Left forelimb (tissue), 1 donor: Measurements from ENCODE around the gene TREX2.

Experiments
- DNase-seq: peaks from one replicate; pipeline ENCODE4 v3.0.0-alpha.2; 2018; ENCODE audit warnings: low spot score

Gene TREX2

GRCh38 chrX:153475751-153476281, 30.0 kb upstream of the TREX2 start:
- DNase-seq = no peak

GRCh38 chrX:153475271-153475670, 29.4 kb upstream of the TREX2 start:
- DNase-seq = no peak

- DNase-seq = peak; percentile 82
Observed at GRCh38 chrX:153474718-153475117, 28.9 kb upstream of the TREX2 start.

- no peak for DNase-seq
Observed at GRCh38 chrX:153474266-153474665, 28.4 kb upstream of the TREX2 start.

GRCh38 chrX:153473126-153473525, 27.3 kb upstream of the TREX2 start:
- DNase-seq = no peak

GRCh38 chrX:153471663-153472280, 25.9 kb upstream of the TREX2 start:
- no peak for DNase-seq

- peak; percentile 92 for DNase-seq
Observed at GRCh38 chrX:153470411-153471363, 24.8 kb upstream of the TREX2 start, which contains the start of gene HAUS7. HAUS7 (minus strand) TSS chrX:153470576; CDS start chrX:153470557, 19 bp downstream.

- no peak for DNase-seq
Observed at GRCh38 chrX:153469811-153470410, 24.1 kb upstream of the TREX2 start.

- DNase-seq = no peak
Observed at GRCh38 chrX:153468008-153468580, 22.2 kb upstream of the TREX2 start.

- DNase-seq = no peak
Observed at GRCh38 chrX:153465691-153466380, 20.0 kb upstream of the TREX2 start.

GRCh38 chrX:153464116-153464515, 18.3 kb upstream of the TREX2 start:
- no peak for DNase-seq

GRCh38 chrX:153463556-153463955, 17.7 kb upstream of the TREX2 start:
- no peak for DNase-seq

GRCh38 chrX:153463031-153463430, 17.2 kb upstream of the TREX2 start:
- no peak for DNase-seq

GRCh38 chrX:153462291-153462690, 16.4 kb upstream of the TREX2 start:
- DNase-seq = no peak

- no peak for DNase-seq
Observed at GRCh38 chrX:153460826-153461225, 15.0 kb upstream of the TREX2 start.

- no peak for DNase-seq
Observed at GRCh38 chrX:153459986-153460385, 14.1 kb upstream of the TREX2 start.

- no peak for DNase-seq
Observed at GRCh38 chrX:153458476-153458875, 12.6 kb upstream of the TREX2 start.

- DNase-seq = no peak
Observed at GRCh38 chrX:153457827-153458466, 12.1 kb upstream of the TREX2 start.

- DNase-seq = no peak
Observed at GRCh38 chrX:153457136-153457825, 11.4 kb upstream of the TREX2 start.

- no peak for DNase-seq
Observed at GRCh38 chrX:153456704-153457103, 10.8 kb upstream of the TREX2 start.
